GM12801 (cell line): ENCODE measurements around the gene TGFBR2.

Experiments
- TF ChIP-seq, protein P1 (sequence below): IDR thresholded peaks from one replicate; pipeline ENCODE4 v1.5.1; 2011; ENCODE audit warnings: control low read depth; ENCODE audit not compliant: insufficient read length; ENCODE audit errors: extremely low read depth

The TGFBR2 gene

DNA sequence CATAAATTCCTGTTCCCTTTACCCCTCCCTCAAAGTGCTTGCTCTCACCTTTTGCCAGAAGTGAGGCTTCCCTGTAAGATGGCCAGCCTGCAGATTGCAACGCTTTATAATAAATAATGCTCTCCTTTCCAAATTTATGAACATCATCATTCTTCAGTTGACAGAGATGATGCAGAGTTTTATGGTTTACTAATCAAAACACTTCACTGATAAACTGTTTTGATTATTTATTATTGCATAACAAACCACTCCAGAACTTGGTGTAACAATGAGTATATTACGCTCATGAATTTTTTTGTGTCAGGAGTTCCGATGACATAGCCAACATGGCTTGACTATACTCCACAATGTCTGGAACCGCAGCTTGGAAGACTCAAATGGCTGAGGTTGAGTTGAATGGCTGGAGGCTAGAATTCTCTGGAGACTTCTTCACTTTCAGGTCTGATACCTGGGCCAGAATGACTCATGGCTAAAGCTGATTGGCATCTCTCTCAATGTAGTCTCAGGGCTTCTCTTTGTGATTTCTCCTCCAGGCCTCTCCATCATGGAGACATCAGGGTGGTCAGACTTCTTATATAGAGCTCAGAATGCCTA, 27.3 kb upstream of the TGFBR2 start:
- TF ChIP-seq, protein P1, sequence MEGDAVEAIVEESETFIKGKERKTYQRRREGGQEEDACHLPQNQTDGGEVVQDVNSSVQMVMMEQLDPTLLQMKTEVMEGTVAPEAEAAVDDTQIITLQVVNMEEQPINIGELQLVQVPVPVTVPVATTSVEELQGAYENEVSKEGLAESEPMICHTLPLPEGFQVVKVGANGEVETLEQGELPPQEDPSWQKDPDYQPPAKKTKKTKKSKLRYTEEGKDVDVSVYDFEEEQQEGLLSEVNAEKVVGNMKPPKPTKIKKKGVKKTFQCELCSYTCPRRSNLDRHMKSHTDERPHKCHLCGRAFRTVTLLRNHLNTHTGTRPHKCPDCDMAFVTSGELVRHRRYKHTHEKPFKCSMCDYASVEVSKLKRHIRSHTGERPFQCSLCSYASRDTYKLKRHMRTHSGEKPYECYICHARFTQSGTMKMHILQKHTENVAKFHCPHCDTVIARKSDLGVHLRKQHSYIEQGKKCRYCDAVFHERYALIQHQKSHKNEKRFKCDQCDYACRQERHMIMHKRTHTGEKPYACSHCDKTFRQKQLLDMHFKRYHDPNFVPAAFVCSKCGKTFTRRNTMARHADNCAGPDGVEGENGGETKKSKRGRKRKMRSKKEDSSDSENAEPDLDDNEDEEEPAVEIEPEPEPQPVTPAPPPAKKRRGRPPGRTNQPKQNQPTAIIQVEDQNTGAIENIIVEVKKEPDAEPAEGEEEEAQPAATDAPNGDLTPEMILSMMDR = no peak

DNA sequence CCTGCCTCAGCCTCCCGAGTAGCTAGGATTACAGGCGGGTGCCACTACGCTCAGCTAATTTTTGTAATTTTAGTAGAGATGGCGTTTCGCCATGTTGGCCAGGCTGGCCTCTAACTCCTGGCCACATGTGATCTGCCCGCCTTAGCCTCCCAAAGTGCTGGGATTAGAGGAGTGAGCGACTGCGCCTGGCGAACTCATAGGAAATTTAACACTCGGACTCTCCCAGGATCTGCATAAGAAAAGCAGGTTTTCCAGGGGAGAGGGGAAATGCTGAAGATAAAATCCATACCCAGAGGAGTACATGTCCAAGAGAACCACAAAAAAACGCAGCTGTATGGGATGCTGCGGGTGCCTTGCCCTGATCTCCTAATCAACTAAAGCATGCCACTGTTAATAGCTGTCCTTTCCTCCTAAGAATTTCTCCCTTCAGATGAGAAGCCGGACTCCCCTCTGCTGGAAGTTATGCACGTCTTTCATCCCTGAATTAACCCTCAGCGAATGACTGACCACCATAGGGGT, 25.3 kb upstream of the TGFBR2 start:
- TF ChIP-seq, protein P1 = no peak

DNA sequence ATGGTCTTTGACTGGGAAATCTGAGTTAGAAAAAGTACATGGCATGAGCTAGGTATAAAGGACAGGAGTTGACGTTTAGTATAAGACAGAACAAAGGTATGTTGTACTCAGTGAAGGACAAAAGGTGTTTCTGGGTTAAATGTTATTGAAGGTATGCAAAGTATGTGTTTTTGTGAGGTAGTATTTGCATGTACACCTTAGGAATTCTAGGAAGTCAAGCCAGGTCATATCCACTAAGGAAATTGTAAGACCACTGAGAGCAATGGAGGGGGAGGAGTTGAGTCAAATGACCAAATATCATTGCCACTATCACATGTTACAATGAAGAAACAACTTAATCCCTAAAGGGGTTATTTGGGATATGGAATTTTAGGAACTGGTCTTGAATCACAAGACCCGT, 24.4 kb upstream of the TGFBR2 start:
- TF ChIP-seq, protein P1 = no peak

DNA sequence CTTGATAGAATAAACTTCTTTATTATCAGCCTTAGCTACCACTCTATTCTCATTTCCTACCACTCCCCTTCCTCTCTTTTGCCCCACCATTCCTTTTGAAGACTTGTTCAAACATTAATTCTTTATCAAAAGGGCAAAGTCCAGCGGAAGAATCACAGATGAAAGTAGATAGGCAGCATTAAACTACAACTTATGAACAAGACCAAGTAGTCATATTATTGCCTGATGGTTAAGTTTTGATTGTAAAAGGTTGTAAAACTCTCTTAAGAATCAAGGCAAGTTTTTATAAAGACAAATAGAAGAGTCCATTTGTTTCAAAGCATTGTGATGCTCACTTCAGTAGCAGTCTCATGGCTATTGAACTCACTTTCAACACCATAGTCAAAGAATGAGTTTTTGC, 22.4 kb upstream of the TGFBR2 start:
- TF ChIP-seq, protein P1 = no peak

DNA sequence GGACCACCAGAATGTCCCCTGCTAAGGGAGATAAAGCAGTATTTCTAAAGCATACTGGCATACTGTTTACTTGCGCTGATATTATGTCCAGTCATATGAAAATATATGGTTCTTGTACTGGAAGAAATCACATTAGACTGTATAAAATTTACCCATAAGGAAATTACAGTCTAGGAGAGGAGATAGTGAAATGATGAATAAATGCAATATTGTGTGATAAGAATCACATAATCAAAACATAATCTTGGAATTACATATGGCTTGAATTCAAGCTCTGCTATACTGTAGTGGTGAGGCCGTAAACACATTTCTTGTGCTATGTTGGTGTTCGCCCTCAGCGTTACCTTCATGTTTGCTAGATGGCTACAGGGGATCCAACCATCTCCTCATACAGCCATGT, 20.7 kb upstream of the TGFBR2 start:
- TF ChIP-seq, protein P1 = no peak

DNA sequence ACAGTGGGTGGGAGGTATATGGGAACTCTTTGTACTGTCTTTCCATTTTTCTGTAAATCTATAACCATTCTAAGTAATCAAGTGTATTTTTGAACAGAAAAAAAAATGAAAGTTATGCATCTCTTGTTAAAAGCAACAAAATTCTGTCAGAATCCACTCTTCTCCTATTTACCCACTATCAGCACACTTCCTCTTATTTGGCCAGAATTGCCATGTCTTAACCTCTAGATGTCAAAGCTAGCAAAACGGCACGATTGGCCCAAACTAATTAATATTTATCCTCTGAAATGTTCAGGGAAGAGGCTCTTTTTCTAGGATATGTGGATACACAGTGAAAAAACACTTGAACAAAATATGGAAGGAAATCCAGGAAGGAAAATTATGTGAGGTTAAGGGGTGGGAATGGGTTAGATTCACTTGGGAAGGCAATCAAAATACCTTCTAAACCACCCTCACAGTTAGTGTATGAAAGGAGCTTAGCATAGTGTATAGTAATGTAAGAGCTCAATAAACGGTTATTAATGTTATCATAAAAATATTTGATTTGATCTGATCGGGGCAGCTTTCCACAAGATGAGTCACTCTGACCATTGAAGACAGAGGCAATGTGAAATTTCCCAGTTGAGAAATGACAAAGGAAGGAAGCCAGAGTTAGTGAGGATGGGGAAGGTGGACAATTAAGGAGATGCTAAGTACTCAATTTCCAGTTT, 20.1 kb upstream of the TGFBR2 start:
- TF ChIP-seq, protein P1 = no peak

DNA sequence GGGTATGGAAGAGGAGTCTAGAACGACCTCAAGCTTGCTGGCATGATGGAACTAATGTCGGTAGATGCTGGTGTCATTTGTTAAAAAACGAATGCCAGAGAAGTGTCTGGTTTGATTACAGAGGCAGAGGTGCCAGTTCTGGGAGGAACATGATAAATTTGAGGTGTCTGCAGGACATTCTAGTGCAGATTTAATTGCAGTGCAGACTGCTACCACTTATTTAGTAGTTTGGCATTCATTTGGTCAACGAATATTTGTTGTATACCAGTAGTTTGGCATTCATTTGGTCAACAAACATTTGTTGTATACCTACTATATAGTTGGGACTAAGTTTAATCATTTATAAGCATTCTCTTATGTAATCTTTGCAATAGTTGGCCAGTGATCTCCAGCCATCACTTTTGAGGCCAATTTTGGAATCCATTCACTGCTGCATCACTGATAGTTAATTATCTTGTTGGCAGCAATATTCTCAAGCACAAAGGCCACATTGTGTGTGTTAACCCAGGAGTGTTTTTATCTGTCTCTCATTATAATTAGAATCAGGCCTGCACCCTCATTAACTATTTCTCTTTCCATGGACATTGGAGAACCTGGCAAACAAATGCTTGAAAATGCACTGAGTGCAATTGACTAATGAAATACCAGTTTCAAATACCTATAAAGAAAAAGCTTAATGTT, 19.5 kb upstream of the TGFBR2 start:
- TF ChIP-seq, protein P1 = no peak
